ENCODE measurements around the gene NPRL2.

Gene NPRL2

GRCh38 chr3:50347187-50347813, 3.3 kb downstream of the NPRL2 start:
- Histone ChIP-seq H3K9me3 (no peaks in the 10 kb centered on the region), H3K27me3 (no peaks in the 10 kb centered on the region), H3K4me3 (ENCODE audit: low read depth, low read length) (no peak overlapping the region), H3K4me1 (peaks cover 3% of the 10 kb centered on the region; the same call in 1 of the 2 replicates), H3K36me3 (peaks cover 9% of the 10 kb centered on the region)
- TF ChIP-seq CTCF (IDR thresholded peaks at IDR 0.05; ENCODE audit: low read depth, low read length): peak; percentile 52
- peak; percentile 70 for DNase-seq

- Histone ChIP-seq H3K9me3 (no peaks in the 10 kb centered on the region), H3K36me3 (peaks cover 9% of the 10 kb centered on the region), H3K4me1 (no peaks in the 10 kb centered on the region), H3K27me3 (no peaks in the 10 kb centered on the region), H3K4me3 (ENCODE audit: low read depth, low read length) (peak within 1 kb of the TSS; percentile 48)
- peak; percentile 67 for DNase-seq
- no peak for TF ChIP-seq CTCF (IDR thresholded peaks at IDR 0.05; ENCODE audit: low read depth, low read length)
Measured at GRCh38 chr3:50345586-50346234, 4.9 kb downstream of the NPRL2 start, which contains the start of gene ZMYND10. Gene ZMYND10, minus strand, starts transcription at chr3:50345732. Its CDS starts 153 bp downstream, at chr3:50345579.

DNA sequence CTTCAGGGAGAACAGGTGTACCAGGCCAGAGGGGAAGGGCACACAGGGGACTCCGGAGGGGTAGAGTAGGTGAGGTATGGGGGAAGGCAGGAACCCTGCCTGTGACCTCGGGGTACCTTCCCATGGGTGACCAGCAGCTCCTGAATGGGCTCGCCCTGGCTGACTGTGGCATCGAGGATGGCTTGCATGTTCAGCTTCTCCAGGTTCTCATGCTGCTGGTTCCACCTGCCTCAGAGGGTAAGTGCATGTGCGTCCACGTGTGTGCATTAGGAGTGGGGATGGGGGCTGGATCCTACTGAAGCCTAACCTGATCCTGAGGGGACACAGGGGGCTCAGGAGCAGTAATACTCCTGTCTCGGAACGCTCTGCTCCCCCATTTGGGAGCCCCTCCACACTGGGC, 5.6 kb downstream of the NPRL2 start:
- no peaks in the 10 kb centered on the region for H3K4me1 ChIP-seq
- no peak for TF ChIP-seq CTCF (IDR thresholded peaks at IDR 0.05; ENCODE audit: low read depth, low read length)
- H3K27me3 ChIP-seq: no peaks in the 10 kb centered on the region
- H3K36me3 ChIP-seq: peaks cover 9% of the 10 kb centered on the region
- DNase-seq: no peak
- H3K4me3 ChIP-seq (ENCODE audit: low read depth, low read length): peak overlapping the region; percentile 48; the same call in 1 of the 2 replicates
- no peaks in the 10 kb centered on the region for H3K9me3 ChIP-seq

DNA sequence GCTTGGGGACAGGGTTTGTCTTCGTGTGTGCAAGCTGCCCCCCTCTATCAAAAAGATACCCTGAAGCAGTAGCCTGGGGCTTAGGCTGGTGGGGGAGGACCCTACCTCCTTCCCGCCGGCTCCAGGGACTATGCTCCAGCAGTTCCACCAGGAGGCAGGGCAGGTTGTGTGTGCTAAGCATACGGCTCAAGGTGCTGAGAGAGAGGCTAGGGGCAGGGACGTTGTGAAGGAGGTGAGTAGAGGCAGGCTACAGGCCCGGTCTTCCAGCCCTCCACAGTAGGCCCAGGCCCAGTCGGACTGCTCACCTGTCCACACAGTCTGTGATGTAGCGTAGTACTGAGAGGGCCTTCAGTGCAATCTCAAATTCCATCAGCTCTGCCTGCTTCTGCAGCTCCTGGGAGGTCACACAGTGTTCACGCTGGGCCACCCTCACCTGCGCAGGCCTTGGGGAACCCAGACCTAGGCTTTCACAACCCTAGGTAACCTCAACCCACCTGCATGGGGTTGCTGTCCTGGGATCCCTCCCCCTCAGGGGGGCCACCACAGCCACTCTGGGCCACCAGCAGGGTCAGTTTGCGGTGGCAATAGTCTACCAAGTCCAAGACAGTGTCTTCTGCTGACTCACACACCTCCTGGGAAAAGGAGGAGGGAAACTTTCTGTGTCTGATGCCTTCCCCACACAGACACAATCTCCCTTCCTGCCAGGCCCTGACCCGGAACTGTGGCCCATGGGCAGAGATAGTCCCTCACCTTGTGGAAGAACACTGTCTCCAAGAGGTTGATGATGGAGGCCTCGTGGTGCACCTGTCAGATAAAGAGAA, 7.6 kb downstream of the NPRL2 start:
- Histone ChIP-seq H3K4me3 (ENCODE audit: low read depth, low read length) (no peak overlapping the region), H3K27me3 (no peaks in the 10 kb centered on the region), H3K36me3 (peaks cover 4% of the 10 kb centered on the region), H3K9me3 (no peaks in the 10 kb centered on the region), H3K4me1 (peaks cover 2% of the 10 kb centered on the region; the same call in 1 of the 2 replicates)
- no peak for TF ChIP-seq CTCF (IDR thresholded peaks at IDR 0.05; ENCODE audit: low read depth, low read length)
- DNase-seq: no peak

- peaks cover 3% of the 10 kb centered on the region; the same call in 1 of the 2 replicates for H3K4me1 ChIP-seq
- TF ChIP-seq CTCF (IDR thresholded peaks at IDR 0.05; ENCODE audit: low read depth, low read length): no peak
Measured at GRCh38 chr3:50341996-50342650, 8.5 kb downstream of the NPRL2 start.

More at GRCh38 chr3:50341996-50342650, 8.5 kb downstream of the NPRL2 start:
- no peak for DNase-seq
- no peaks in the 10 kb centered on the region for H3K9me3 ChIP-seq
- no peak overlapping the region for H3K4me3 ChIP-seq (ENCODE audit: low read depth, low read length)
- H3K36me3 ChIP-seq: no peaks in the 10 kb centered on the region
- H3K27me3 ChIP-seq: no peaks in the 10 kb centered on the region
